Muscle of back (tissue), 11 donors: Measurements from ENCODE around the gene ZNF521. TPM values are rescaled to one million over a fixed set of nuclear protein-coding genes. Genes with fewer than 3 reads are reported as not detected.
"Not testable (repeated sequence)": the region's sequence is repeated elsewhere in the genome, so short reads cannot be mapped to it uniquely, and the experiment has no call there.

Experiments
- DNase-seq, 3 donors: peaks; one replicate each; pipeline versions ENCODE4 v3.0.0 to v3.0.0-alpha.2; 2013
- polyA plus RNA-seq, 10 donors: library from polyadenylated mRNA; unstranded; fragments of 120-200 nt; gene quantifications; one replicate each; pipeline ENCODE4 v1.2.1, GENCODE V29; 2013; ENCODE audit not compliant: insufficient read length in 10 of 10

The ZNF521 gene
- polyA plus RNA-seq, 10 donors: 36.4 to 54.8 (median 43.6) TPM

DNA sequence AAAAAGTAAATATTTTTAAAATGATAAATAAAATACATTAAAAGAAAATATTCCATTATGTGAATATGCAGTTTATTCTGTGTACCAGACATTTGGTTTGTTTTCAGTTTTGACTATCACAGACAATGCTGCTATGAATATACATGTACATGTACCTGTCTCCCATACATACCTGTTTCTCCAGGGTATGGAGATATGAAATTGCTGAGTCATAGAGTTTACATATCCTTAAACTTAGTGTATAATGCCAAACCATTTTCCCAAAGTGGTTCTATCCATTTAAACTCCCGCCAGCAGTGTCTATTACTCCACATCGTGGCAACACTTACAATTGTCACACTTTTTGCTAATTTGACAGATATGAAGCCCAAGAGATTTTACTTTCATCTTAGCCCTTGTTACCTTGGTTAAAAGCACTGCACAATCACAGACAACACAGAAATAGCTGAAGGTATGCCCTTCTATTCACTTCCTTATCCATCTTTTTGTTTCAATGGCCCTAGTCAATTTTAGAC, 56.3 kb downstream of the ZNF521 start:
- DNase-seq: no peak

GRCh38 chr18:25291150-25291549, 60.8 kb downstream of the ZNF521 start:
- no peak for DNase-seq

DNA sequence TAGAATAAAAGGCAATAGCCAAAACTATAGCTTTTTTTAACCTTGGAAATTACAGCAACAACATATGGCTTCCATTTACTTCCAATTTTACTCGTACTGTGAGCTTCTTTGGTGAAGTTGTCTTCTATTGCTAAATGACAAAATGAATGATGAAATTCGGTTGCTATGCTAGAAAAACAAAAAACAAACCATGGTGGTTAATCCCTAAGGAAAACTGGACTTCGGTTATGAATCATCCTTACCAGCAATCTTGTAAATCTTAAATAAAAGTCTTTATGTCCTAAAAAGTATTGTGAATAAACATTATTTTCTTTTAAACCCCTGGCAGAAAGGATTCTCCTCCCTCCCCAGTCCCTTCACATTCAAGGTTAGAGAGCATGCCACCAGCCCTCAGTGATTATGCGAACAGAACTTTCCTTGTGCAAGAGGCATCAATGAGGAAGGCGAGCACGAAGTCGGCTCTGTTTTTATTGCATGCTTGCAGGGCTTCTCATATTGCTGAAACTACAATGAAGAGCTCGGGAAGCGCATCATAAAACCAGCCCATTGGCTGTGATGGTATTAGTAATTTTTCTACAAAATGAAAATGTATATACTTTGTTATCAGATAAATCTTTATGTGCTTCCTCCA, 62.9 kb downstream of the ZNF521 start:
- peak; percentile 85 to 93 (median 93) for DNase-seq

GRCh38 chr18:25288340-25288938, 63.5 kb downstream of the ZNF521 start:
- DNase-seq: no peak

- peak in 2 of 3 donors; percentile 36 to 67 for DNase-seq
These were observed 64.9 kb downstream of the ZNF521 start for GRCh38 chr18:25287106-25287505.

- DNase-seq: peak; percentile 53 to 80 (median 57)
These were observed 67.0 kb downstream of the ZNF521 start for GRCh38 chr18:25284861-25285550.

- peak in 2 of 3 donors; percentile 16 to 60 for DNase-seq
These were observed 67.7 kb downstream of the ZNF521 start for GRCh38 chr18:25284281-25284680.

DNA sequence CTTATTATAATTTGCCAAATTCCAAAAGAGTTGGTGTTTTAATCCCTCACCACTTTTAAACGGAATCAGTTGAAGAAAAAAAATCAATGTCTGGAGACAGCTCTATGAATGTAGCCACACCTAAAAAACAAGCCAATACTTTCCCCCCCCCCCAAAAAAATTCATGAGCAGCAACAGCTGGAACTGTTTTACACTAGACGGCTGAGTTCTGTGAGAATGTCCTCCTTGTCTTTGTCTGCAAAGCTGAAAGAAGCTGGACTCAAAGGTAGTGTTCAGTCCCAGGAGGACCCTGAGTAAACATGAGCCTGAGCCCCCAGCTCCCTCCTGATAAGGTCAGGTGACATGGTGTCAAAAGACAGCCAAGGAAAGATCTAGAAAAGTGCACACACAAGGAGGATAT, 68.2 kb downstream of the ZNF521 start:
- peak in 2 of 3 donors; percentile 33 for DNase-seq

DNA sequence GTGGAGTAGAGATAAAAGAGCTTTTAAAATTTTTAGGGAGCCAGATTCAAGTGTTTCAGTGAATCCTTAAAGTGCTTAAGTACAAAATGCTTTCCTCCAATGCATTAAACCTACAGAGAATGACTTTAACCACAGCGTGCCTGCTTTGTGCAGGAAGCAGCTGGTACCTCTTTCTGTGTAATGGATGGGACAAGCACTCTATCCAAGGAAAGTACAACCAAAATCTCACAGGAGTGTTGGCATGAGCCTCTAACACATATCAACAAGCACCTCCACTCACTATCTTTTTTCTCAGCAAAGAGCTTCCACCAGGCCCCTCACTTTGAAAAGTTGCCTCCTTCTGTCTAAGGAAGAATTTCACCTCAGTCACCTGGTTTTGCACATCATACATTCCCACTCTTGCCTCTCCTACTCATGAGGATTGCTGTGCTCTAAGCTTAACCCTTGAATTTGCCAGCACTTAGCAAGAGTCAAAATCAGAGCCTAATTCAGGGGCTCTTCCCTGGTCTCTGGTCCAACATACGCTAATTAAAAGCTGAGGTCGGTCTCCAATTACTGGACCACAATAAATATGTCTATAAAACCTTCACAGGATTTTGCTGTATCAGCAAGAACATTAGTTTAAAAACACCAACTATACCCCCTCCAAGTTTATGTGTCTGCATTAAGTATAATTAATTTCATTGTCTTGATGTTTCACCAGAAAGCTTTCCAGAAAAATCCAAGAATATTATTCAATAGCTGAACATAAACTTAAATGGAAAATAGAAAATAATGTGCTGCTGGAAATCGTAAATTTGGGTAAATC, 68.9 kb downstream of the ZNF521 start:
- DNase-seq: no peak

DNA sequence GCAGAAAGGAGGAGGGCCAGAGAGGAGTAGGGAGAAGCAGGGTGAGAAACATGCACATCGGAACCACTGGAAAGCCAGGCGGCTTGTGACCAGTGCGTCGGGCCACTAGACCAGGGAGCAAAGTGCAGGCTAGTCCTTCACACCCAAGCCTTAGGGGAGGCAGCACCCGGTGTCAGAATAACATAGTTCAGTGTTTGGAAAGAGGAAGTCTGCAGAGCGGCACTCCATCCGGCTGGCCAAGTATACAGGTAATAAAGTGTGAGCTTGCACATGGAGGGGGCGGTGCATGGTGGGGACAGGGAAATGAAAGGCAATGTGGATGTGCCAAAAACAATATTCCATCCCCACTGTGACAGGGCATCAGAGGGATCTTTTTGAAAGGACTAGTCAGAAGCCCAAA, 69.7 kb downstream of the ZNF521 start:
- DNase-seq: no peak

- no peak for DNase-seq
These were observed 70.4 kb downstream of the ZNF521 start for GRCh38 chr18:25281556-25281955.

GRCh38 chr18:25279961-25280360, 72.0 kb downstream of the ZNF521 start:
- no peak for DNase-seq

DNA sequence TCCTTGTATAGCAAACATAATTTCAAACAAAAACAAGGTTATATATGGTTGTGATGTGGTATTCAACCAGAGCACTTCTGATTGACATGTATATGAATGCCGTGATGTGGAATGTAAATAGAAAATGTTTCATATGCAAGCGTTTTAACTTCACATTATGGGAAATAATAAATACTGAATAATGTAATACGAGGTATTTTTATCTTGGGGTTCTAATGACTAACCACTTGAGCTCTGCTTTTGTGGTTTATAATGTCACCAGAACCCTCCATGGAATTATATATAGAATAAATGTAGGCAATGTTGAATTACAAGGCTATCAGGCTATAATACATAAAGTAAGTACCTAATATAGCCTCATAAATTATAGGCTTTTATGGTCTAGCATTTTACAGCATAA, 72.4 kb downstream of the ZNF521 start:
- DNase-seq: no peak

- peak; percentile 17 to 62 (median 43) for DNase-seq
These were observed 72.8 kb downstream of the ZNF521 start for GRCh38 chr18:25279133-25279532.

DNA sequence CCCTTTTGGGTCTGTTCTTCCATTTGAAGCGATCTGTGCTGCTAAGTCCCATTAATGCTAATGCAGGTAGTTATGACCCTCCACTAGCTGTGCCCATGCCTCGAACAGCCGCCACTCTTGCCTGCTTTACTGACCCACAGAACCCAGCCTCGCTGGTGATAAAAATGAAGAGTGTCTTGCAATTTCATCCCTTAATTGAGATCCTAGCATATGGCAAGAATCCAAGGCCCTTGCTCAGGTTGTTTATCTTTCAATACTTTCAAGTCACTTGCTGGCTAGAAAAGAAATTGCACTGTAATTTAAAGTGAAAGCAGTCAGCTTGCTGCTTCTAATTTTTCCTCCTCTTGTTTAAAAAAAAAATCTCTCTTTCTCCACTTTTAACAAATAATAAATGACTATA, 73.6 kb downstream of the ZNF521 start:
- DNase-seq: no peak

DNA sequence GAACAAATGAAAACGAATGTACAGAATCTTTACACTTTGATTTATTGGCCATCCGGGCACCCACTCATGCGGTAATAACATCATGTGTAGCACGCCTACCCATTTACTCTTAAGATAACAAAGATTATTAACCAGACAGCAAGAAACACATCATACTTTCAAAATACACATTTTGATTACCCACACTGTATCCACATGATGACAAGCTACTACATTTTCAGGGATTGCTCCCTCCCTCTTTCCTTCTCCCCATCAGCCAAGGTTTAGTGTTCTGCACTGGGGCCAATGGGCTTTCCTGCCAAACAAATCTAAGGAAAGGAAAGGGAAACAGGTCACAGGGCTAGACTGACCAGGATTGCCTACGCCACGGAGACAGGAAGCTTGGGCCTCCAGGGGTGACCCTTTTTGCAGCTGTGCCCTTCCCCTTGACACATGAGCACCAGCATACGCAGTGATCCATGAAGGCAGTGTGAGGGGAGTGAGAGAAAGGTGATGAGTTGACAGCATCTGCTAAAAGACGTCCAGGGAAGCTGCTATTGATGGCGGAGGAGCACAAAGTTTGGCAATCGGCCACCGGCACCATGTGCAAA, 76.5 kb downstream of the ZNF521 start:
- peak; percentile 42 to 86 (median 67) for DNase-seq

DNA sequence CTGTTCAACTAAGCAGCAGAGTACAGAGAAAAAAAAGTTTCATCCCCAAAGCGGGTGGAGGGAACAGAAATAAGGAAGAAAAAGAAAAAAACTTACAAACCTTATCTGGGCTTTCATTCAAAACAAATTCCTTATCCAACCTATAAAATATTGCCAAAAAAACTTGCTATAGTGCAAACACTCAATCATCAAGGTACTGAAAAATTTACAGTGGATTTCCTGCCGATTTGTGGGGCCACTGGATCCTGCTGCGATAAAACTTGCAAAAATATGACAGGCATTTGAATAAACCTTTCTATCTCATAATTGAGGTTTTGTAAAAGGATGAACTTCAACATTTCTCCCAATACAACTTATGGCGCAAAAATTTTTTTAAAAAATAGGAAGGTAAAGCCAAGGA, 77.0 kb downstream of the ZNF521 start:
- DNase-seq: no peak

DNA sequence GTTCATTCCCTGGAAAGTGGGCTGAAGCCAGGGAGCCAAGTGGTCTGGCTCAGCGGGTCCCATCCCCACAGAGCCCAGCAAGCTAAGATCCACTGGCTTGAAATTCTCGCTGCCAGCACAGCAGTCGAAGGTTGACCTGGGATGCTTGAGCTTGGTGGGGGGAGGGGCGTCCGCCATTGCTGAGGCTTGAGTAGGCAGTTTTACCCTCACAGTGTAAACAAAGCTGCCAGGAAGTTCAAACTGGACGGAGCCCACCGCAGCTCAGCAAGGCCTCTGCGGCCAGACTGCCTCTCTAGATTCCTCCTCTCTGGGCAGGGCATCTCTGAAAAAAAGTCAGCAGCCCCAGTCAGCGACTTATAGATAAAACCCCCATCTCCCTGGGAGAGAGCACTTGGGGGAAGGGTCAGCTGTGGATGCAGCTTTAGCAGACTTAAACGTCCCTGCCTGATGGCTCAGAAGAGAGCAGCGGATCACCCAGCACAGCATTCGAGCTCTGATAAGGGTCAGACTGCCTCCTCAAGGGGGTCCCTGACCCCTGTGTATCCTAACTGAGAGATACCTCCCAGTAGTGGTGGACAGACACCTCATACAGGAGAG, 84.9 kb downstream of the ZNF521 start:
- not testable (repeated sequence) for DNase-seq

DNA sequence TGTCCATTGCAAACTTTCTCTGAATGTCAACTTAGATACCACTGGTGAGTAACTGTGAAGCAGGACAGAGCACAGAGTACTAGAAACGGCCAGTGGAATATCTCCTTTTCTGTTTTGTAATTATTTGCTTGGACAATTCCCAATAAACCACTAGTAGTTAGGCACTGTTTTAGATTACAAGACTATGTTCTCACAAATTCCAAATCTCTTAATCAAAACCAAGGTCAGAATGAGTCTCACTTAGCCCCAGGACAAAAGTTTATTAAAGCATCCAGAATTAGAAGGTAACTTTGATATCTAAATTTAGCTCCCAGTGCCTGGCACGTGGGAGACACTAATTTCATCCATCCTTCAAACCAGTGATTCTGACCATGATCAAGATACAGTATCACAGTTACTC, 89.0 kb downstream of the ZNF521 start:
- DNase-seq: no peak

GRCh38 chr18:25261768-25262167, 90.2 kb downstream of the ZNF521 start:
- no peak for DNase-seq

DNA sequence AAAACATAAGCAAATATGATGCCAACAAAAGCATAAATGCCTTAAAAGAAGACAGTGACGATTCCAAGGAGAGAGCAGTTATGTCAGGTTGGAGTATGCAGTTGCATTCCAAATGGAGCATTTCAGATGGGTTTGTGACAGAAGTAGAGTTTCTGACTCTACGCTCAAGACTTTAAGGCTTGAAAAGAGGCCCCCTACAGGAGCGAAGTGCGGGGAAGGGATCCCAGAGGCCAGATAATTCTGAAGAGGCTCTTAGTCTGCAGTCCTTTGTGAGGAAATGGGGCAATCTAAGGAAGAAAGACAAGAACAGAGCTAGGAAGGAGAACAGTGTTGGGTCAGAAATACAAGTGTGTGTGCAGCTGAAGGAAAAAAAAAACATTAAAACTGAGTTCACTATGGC, 95.5 kb downstream of the ZNF521 start:
- no peak for DNase-seq
